Stimulated activated CD8-positive, alpha-beta memory T cell treated with anti-CD3 and anti-CD28 coated beads, Interleukin-4, amount 100 ng/mL, for 24 hours (primary cell): ENCODE measurements around the gene AMZ1.

Experiments used
- DNase-seq: peaks from one replicate; pipeline ENCODE4 v3.0.0-alpha.2; 2020; ENCODE audit warnings: low read depth

The AMZ1 gene

GRCh38 chr7:2651336-2651735, 36.7 kb upstream of the AMZ1 start:
- DNase-seq: no peak

DNA sequence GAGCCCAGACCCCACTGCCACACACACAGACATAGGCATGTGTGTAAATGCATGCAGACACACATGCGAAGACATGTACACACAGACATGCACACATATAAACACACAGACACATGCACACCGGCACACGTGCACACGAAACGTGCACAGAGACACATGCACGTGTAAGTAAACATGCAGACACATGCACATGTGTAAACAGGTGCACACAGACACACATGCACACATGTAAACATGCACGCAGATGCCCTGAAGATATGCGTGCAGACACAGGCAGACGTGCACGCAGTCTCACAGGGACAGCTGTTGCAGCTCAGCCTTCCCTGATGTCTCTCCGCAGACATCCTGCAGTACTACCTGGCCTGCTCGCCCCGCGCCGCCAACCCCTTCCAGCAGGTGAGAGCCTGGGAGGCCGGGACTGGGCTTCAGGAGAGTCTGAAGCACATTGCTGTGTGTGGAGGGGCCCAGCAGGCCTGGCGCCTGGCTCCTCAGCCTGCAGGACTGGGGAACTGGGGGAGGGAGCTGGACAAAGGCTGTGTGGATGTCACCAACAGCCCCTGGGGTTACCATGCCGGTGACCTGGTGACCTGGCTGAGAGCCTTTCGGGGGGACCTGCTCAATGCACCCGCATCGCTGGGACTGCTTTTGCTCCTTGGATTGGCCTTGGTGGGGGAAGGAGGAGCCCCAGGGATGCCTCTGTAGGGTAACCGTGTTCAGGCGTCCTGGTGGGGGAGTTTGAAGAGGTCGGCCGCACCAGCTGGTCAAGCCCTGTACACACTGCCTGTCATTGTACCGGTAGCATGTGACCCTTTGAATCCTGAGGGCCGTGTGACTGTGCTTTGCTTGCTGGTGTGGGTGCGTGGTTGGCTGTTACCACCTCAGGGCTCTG, 35.9 kb upstream of the AMZ1 start:
- no peak for DNase-seq

GRCh38 chr7:2652736-2653060, 35.3 kb upstream of the AMZ1 start:
- DNase-seq: no peak

DNA sequence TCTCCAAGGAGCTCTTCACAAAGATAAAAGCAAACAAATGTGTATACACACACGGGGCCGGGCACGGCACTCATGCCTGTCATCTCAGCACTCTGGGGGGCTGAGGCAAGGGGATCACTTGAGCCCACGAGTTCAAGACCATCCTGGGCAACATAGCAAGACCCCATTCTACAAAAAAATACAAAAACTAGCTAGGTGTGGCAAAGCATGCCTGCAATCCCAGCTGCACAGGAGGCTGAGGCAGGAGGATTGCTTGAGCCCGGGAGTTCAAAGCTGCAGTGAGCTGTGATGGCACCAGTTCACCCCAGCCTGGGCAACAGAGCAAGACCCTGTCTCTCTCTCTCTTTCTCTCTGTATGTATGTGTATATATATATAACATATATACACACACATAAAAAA, 33.9 kb upstream of the AMZ1 start:
- no peak for DNase-seq

GRCh38 chr7:2655870-2656614, 32.0 kb upstream of the AMZ1 start:
- DNase-seq: no peak

DNA sequence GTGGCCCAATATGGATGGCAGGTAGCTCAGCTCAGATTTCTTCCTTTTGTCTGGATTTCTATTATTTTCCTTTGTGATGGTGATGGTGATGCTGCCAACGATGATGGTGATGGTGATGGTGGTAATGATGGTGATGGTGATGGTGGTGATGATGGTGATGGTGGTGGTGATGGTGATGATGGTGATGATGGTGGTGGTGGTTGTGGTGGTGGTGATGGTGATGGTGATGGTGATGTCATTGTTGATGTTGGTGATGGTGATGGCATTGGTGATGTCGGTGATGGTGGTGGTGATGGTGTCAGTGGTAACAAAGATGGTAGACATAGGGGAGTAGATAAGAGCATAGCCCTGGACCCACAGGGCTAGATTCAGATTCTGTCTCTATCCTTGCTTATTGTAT, 30.8 kb upstream of the AMZ1 start:
- DNase-seq: no peak

DNA sequence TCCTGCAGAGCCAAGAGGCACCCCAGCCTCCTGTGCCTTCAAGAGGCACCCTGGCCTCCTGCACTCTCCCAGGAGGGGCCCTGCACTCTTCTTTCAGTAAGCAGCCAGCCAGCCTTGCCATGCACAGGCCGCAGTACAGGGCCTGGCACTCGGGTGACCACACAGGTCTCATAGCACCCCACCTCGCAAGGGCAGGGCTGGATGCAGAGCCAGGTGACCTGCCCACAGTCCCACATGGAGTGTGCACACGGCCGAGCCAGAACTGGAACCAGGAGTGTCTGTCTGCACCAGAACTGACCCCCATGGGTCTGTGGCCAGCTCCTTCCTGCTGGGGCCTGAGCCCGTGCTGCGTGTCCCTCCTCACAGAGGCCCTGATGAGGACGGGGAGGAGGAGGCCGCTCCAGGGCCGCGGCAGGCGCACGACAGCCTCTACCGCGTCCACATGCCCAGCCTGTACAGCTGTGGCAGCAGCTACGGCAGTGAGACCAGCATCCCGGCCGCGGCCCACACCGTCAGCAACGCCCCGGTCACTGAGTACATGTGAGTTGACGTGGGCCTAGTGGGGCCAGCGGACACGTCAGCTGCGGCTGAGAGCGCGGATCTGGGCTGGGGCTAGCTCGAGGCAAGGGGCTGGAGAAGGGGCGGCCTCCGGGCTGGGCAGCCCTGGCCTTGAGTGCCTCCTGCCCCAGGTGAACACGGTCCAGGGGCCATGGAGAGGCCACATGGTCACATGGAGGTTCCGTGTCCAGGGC, 29.9 kb upstream of the AMZ1 start:
- DNase-seq: no peak

- DNase-seq: no peak
Observed at GRCh38 chr7:2658941-2659340, 29.1 kb upstream of the AMZ1 start.

- DNase-seq: no peak
Observed at GRCh38 chr7:2659556-2660358, 28.2 kb upstream of the AMZ1 start.

- no peak for DNase-seq
Observed at GRCh38 chr7:2660359-2661095, 27.5 kb upstream of the AMZ1 start.

- DNase-seq: no peak
Observed at GRCh38 chr7:2661096-2661449, 26.9 kb upstream of the AMZ1 start.

DNA sequence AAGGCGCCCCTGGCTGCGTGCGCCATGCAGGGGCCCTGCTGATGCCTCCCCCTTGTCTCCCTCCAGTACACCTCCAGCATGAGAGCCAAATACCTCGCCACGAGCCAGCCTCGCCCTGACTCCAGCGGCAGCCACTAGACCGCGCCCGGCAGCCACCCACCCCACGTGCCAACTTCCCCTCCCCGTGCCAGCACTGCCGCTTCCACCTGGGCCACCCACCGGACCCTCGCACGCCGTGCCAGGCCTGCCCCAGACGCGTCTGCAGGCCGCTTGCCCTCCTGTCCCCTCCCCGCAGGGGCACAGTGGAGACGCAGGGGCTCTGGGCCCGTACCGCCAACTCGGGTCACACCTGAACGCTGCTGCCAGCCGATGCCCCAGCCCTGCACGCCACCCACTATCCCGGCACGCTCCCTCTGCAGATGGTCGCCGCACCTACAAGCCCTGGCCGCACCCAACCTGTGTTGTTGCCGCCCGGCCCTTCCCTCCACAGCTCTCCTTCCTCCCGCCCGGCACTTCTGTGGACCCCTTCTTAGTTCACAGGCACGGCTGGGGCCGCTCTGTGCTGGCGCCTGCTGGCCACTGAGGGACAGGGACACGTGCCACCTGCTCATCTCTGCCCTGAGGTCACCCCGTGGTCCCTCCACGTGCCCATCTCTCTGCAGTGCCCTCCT, 26.3 kb upstream of the AMZ1 start:
- no peak for DNase-seq

- DNase-seq: no peak
Observed at GRCh38 chr7:2662273-2663120, 25.5 kb upstream of the AMZ1 start.

GRCh38 chr7:2663121-2663886, 24.7 kb upstream of the AMZ1 start:
- no peak for DNase-seq

- no peak for DNase-seq
Observed at GRCh38 chr7:2663960-2664359, 24.0 kb upstream of the AMZ1 start.

- no peak for DNase-seq
Observed at GRCh38 chr7:2665359-2665791, 22.6 kb upstream of the AMZ1 start.

GRCh38 chr7:2666155-2666554, 21.8 kb upstream of the AMZ1 start:
- no peak for DNase-seq

DNA sequence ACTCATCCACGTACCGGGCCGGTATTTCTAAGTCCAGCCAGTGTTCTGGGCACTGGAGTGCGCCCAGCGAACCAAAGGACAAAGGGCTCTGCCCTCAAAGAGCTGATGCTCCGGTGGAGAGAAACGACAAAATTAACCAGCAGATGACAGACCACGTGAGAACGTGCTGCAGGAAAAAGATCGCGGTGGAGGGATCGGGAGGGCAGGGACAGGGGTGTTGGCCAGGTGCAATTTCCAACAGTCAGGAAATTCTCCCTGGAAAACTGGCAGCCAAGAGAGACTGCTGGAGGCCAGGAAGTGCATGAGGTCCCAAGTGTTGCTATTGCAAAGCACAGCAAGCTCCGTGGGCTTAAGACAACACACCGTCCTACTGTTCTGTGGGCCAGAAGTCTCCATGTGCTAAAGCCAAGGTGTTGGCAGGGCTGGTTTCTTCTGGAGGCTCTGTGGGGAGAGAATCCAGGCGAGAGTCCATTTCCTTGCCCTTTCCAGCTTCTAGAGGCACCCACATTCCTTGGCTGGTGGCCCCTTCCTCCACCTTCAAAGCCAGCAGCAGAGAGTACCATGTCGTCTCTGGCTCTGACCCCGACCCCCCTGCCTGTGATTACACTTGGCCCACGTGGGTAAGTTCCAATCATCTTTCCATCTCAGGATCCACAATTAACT, 21.3 kb upstream of the AMZ1 start:
- no peak for DNase-seq

DNA sequence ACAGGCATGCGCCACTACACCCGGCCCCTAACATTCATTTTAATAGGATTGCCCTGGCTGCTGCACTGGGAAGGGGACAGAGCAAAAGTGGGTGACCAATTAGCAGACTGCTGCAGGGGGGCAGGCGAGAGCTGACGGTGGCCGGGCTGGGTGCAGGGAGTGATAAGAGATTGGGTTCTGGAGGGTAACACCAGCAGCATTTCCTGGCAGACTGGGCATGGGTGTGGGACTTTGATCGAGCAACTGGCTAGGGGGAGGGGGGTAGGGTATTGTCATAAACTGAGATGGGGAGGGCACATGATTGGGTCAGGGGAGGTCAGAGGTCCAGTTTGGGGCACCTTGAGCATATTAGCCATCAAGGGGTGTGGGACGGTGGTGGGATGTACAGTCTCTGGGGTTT, 20.2 kb upstream of the AMZ1 start:
- no peak for DNase-seq
